ENCODE results near the gene MRPS6. TPM values are rescaled to one million over a fixed set of nuclear protein-coding genes. Genes with fewer than 3 reads are reported as not detected.

Gene MRPS6
- total and polyA plus RNA-seq, 9 donors = 19.1 to 104 (median 46.5) TPM

GRCh38 chr21:34107606-34108005 is 34.2 kb downstream of the MRPS6 start:
- H3K27ac ChIP-seq = no peak overlapping the region
- TF ChIP-seq, protein P1, sequence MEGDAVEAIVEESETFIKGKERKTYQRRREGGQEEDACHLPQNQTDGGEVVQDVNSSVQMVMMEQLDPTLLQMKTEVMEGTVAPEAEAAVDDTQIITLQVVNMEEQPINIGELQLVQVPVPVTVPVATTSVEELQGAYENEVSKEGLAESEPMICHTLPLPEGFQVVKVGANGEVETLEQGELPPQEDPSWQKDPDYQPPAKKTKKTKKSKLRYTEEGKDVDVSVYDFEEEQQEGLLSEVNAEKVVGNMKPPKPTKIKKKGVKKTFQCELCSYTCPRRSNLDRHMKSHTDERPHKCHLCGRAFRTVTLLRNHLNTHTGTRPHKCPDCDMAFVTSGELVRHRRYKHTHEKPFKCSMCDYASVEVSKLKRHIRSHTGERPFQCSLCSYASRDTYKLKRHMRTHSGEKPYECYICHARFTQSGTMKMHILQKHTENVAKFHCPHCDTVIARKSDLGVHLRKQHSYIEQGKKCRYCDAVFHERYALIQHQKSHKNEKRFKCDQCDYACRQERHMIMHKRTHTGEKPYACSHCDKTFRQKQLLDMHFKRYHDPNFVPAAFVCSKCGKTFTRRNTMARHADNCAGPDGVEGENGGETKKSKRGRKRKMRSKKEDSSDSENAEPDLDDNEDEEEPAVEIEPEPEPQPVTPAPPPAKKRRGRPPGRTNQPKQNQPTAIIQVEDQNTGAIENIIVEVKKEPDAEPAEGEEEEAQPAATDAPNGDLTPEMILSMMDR (IDR thresholded peaks at IDR 0.05) = no peak
- TF ChIP-seq POLR2A (IDR thresholded peaks at IDR 0.05) (no peak), EP300 (IDR thresholded peaks at IDR 0.05) (no peak)
- no peak overlapping the region for H3K4me3 ChIP-seq
- intact Hi-C loops (cut with DNase I) = no loop called here
- no peaks in the 10 kb centered on the region for H3K4me1 ChIP-seq (ENCODE audit: insufficient read depth)
- H3K27me3 ChIP-seq = no peaks in the 10 kb centered on the region
- no peak for DNase-seq
- no peaks in the 10 kb centered on the region for H3K36me3 ChIP-seq
- H3K9me3 ChIP-seq = no peaks in the 10 kb centered on the region
- WGBS, 3 donors = 90 to 95% (median 94%) methylated on average over 1 of the region's 1 CpG

DNA sequence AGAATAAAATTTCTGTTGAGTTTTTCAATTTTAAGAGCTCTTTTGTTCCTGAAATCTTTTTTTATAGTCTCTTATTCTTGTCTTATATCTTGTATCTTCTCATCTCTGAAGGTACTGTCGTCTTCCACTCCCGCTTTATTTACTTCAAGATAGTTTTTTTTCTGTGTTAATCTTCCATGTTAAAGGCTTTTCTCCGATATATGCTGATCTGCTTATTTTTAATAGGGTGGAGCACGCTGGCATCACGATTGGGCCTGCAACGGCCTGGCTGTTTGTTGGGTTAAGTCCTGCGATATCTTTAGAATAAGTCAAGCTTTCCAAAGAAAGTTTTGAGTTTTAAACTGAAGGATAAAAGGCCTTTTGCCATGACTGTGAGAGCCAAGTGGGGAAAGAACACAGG is 35.7 kb downstream of the MRPS6 start:
- no peaks in the 10 kb centered on the region for H3K4me1 ChIP-seq (ENCODE audit: insufficient read depth)

DNA sequence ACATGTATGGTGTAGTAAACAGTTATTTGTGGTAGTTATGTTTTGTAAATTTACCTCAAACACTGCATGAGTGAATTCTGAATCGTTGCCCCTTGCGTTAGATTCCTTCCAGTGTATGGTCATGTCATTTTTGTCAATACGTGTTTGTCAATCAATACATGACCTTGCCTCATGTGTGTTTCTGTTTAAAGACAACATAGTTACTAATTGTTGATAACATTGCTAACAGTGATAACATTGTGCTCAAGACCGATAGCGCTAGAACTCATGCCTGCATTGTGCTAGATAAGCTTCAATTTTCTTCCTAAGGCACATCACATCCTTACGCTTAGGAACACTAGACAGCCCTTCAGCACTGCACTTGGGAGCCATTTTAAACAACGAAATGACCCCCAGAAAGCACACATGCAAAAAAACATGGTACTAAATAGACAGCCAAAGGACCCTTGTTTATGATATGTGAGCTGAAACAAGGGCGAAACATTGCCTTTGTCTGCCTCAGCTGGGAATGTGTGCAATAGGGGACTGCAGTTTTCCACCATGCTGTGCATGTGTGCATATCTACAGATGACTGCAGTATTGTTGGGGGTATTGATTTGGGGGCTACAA is 37.3 kb downstream of the MRPS6 start:
- 96 to 98% (median 97%) methylated on average over 8 of the region's 8 CpGs for WGBS, 3 donors
- TF ChIP-seq, protein P1 (IDR thresholded peaks at IDR 0.05) = no peak
- TF ChIP-seq EP300 (IDR thresholded peaks at IDR 0.05) (no peak), POLR2A (IDR thresholded peaks at IDR 0.05) (no peak)
- Histone ChIP-seq H3K4me1 (ENCODE audit: insufficient read depth) (no peaks in the 10 kb centered on the region), H3K4me3 (no peak overlapping the region), H3K36me3 (no peaks in the 10 kb centered on the region), H3K9me3 (no peaks in the 10 kb centered on the region), H3K27me3 (no peaks in the 10 kb centered on the region), H3K27ac (no peak overlapping the region)
- intact Hi-C loops (cut with DNase I) = no loop called here
- no peak for DNase-seq

More for the DNA sequence above, 35.7 kb downstream of the MRPS6 start:
- 94 to 96% (median 96%) methylated on average over 7 of the region's 7 CpGs for WGBS, 3 donors
- H3K9me3 ChIP-seq = no peaks in the 10 kb centered on the region
- TF ChIP-seq, protein P1 (IDR thresholded peaks at IDR 0.05) = no peak
- TF ChIP-seq EP300 (IDR thresholded peaks at IDR 0.05) (no peak), POLR2A (IDR thresholded peaks at IDR 0.05) (no peak)
- H3K27me3 ChIP-seq = no peaks in the 10 kb centered on the region
- no peaks in the 10 kb centered on the region for H3K36me3 ChIP-seq
- no peak for DNase-seq
- no peak overlapping the region for H3K4me3 ChIP-seq
- intact Hi-C loops (cut with DNase I) = no loop called here
- no peak overlapping the region for H3K27ac ChIP-seq

GRCh38 chr21:34112316-34113033 is 39.1 kb downstream of the MRPS6 start:
- 92 to 94% (median 93%) methylated on average over 6 of the region's 6 CpGs for WGBS, 3 donors
- TF ChIP-seq POLR2A (IDR thresholded peaks at IDR 0.05) (no peak), EP300 (IDR thresholded peaks at IDR 0.05) (no peak)
- TF ChIP-seq, protein P1 (IDR thresholded peaks at IDR 0.05) = no peak
- no peaks in the 10 kb centered on the region for H3K36me3 ChIP-seq
- intact Hi-C loops (cut with DNase I) = no loop called here
- H3K4me3 ChIP-seq = no peak overlapping the region
- no peaks in the 10 kb centered on the region for H3K9me3 ChIP-seq
- H3K27me3 ChIP-seq = no peaks in the 10 kb centered on the region
- H3K27ac ChIP-seq = no peak overlapping the region
- DNase-seq = no peak
- H3K4me1 ChIP-seq (ENCODE audit: insufficient read depth) = no peaks in the 10 kb centered on the region
